Activated naive CD8-positive, alpha-beta T cell treated with anti-CD3 and anti-CD28 coated beads for 36 hours (primary cell): ENCODE measurements around the gene CFAP65. TPM values are rescaled to one million over a fixed set of nuclear protein-coding genes. Genes with fewer than 3 reads are reported as not detected.

Source experiments
- DNase-seq: peaks from one replicate; pipeline ENCODE4 v3.0.0; 2021
- H3K27ac Mint-ChIP-seq: one replicate; pipeline ENCODE4 v1.8.0; 2022; ENCODE audit warnings: mild to moderate bottlenecking, moderate library complexity, mixed read lengths
- H3K27me3 Mint-ChIP-seq: one replicate; pipeline ENCODE4 v1.8.0; 2022; ENCODE audit warnings: mild to moderate bottlenecking, mixed read lengths
- H3K36me3 Mint-ChIP-seq: one replicate; pipeline ENCODE4 v1.8.0; 2021; ENCODE audit warnings: mild to moderate bottlenecking, mixed read lengths
- H3K4me1 Mint-ChIP-seq: one replicate; pipeline ENCODE4 v1.8.0; 2021; ENCODE audit warnings: mixed read lengths
- H3K4me3 Mint-ChIP-seq: one replicate; pipeline ENCODE4 v1.8.0; 2022; ENCODE audit warnings: mild to moderate bottlenecking, moderate library complexity, mixed read lengths
- H3K9me3 Mint-ChIP-seq: one replicate; pipeline ENCODE4 v1.8.0; 2022; ENCODE audit warnings: mixed read lengths
- total RNA-seq, 2 experiments: library from RNA; stranded (reverse); gene quantifications; one replicate each; pipeline ENCODE4 v1.2.3, GENCODE V29; 2021

CFAP65 gene
- total RNA-seq, 2 experiments from 2014 or later: not detected

- Mint-ChIP-seq H3K9me3 (no peaks in the 10 kb centered on the region), H3K27me3 (peaks cover 89% of the 10 kb centered on the region), H3K27ac (no peak overlapping the region), H3K4me3 (no peak overlapping the region), H3K4me1 (peaks cover 19% of the 10 kb centered on the region), H3K36me3 (no peaks in the 10 kb centered on the region)
- DNase-seq: no peak
Measured at GRCh38 chr2:218985325-218986091, 55.8 kb downstream of the CFAP65 start.

- Mint-ChIP-seq H3K36me3 (no peaks in the 10 kb centered on the region), H3K4me1 (peaks cover 22% of the 10 kb centered on the region), H3K27me3 (peaks cover 89% of the 10 kb centered on the region), H3K4me3 (peak within 1 kb of the TSS; percentile 48), H3K27ac (no peak within 1 kb of the TSS), H3K9me3 (no peaks in the 10 kb centered on the region)
- DNase-seq: no peak
Measured at GRCh38 chr2:218985021-218985324, 56.3 kb downstream of the CFAP65 start, which contains the start of gene FEV. FEV (minus strand) TSS chr2:218985184; CDS start chr2:218985075, 109 bp downstream.

- Mint-ChIP-seq H3K4me1 (peaks cover 24% of the 10 kb centered on the region), H3K27me3 (peaks cover 89% of the 10 kb centered on the region), H3K36me3 (no peaks in the 10 kb centered on the region), H3K27ac (no peak overlapping the region), H3K4me3 (peak overlapping the region; percentile 48), H3K9me3 (no peaks in the 10 kb centered on the region)
- DNase-seq: no peak
Measured at GRCh38 chr2:218984239-218985020, 56.9 kb downstream of the CFAP65 start.

GRCh38 chr2:218983934-218984238 is 57.4 kb downstream of the CFAP65 start:
- H3K4me1 Mint-ChIP-seq: peaks cover 24% of the 10 kb centered on the region

GRCh38 chr2:218983263-218983933 is 57.9 kb downstream of the CFAP65 start:
- Mint-ChIP-seq H3K36me3 (no peaks in the 10 kb centered on the region), H3K9me3 (no peaks in the 10 kb centered on the region), H3K27me3 (peaks cover 88% of the 10 kb centered on the region), H3K4me1 (peaks cover 24% of the 10 kb centered on the region), H3K27ac (no peak overlapping the region), H3K4me3 (no peak overlapping the region)
- DNase-seq: no peak

More at GRCh38 chr2:218983934-218984238, 57.4 kb downstream of the CFAP65 start:
- Mint-ChIP-seq H3K9me3 (no peaks in the 10 kb centered on the region), H3K27ac (no peak overlapping the region), H3K36me3 (no peaks in the 10 kb centered on the region), H3K27me3 (peaks cover 89% of the 10 kb centered on the region), H3K4me3 (no peak overlapping the region)
- no peak for DNase-seq

GRCh38 chr2:218982586-218983262 is 58.6 kb downstream of the CFAP65 start:
- H3K27me3 Mint-ChIP-seq: peaks cover 89% of the 10 kb centered on the region
- no peak for DNase-seq
- H3K4me1 Mint-ChIP-seq: peaks cover 24% of the 10 kb centered on the region
- peak overlapping the region; percentile 18 for H3K4me3 Mint-ChIP-seq
- H3K36me3 Mint-ChIP-seq: no peaks in the 10 kb centered on the region
- no peaks in the 10 kb centered on the region for H3K9me3 Mint-ChIP-seq
- H3K27ac Mint-ChIP-seq: no peak overlapping the region

GRCh38 chr2:218981881-218982585 is 59.3 kb downstream of the CFAP65 start:
- peak; percentile 48 for DNase-seq
- H3K4me3 Mint-ChIP-seq: peak overlapping the region; percentile 18
- H3K27me3 Mint-ChIP-seq: peaks cover 89% of the 10 kb centered on the region
- H3K4me1 Mint-ChIP-seq: peaks cover 24% of the 10 kb centered on the region
- no peaks in the 10 kb centered on the region for H3K9me3 Mint-ChIP-seq
- no peaks in the 10 kb centered on the region for H3K36me3 Mint-ChIP-seq
- no peak overlapping the region for H3K27ac Mint-ChIP-seq

GRCh38 chr2:218981390-218981880 is 59.9 kb downstream of the CFAP65 start:
- Mint-ChIP-seq H3K27me3 (peaks cover 89% of the 10 kb centered on the region), H3K4me1 (peaks cover 24% of the 10 kb centered on the region), H3K27ac (no peak overlapping the region), H3K36me3 (no peaks in the 10 kb centered on the region), H3K4me3 (peak overlapping the region; percentile 48), H3K9me3 (no peaks in the 10 kb centered on the region)
- no peak for DNase-seq

- H3K36me3 Mint-ChIP-seq: no peaks in the 10 kb centered on the region
- H3K9me3 Mint-ChIP-seq: no peaks in the 10 kb centered on the region
- H3K4me1 Mint-ChIP-seq: peaks cover 24% of the 10 kb centered on the region
- H3K27ac Mint-ChIP-seq: no peak overlapping the region
- DNase-seq: no peak
- H3K4me3 Mint-ChIP-seq: peak overlapping the region; percentile 48
- peaks cover 89% of the 10 kb centered on the region for H3K27me3 Mint-ChIP-seq
Measured at GRCh38 chr2:218980735-218981389, 60.5 kb downstream of the CFAP65 start.

GRCh38 chr2:218979846-218980734 is 61.2 kb downstream of the CFAP65 start:
- peak; percentile 88 for DNase-seq
- peaks cover 23% of the 10 kb centered on the region for H3K4me1 Mint-ChIP-seq
- H3K27ac Mint-ChIP-seq: no peak overlapping the region
- peaks cover 90% of the 10 kb centered on the region for H3K27me3 Mint-ChIP-seq
- H3K9me3 Mint-ChIP-seq: no peaks in the 10 kb centered on the region
- no peaks in the 10 kb centered on the region for H3K36me3 Mint-ChIP-seq
- peak overlapping the region; percentile 76 for H3K4me3 Mint-ChIP-seq

- no peaks in the 10 kb centered on the region for H3K9me3 Mint-ChIP-seq
- H3K27me3 Mint-ChIP-seq: peaks cover 73% of the 10 kb centered on the region
- H3K36me3 Mint-ChIP-seq: no peaks in the 10 kb centered on the region
- no peak overlapping the region for H3K27ac Mint-ChIP-seq
- H3K4me1 Mint-ChIP-seq: peaks cover 5% of the 10 kb centered on the region
- no peak overlapping the region for H3K4me3 Mint-ChIP-seq
- no peak for DNase-seq
Measured at GRCh38 chr2:218975060-218975777, 66.1 kb downstream of the CFAP65 start.

GRCh38 chr2:218970894-218971293 is 70.4 kb downstream of the CFAP65 start:
- H3K27me3 Mint-ChIP-seq: peaks cover 66% of the 10 kb centered on the region
- H3K4me1 Mint-ChIP-seq: no peaks in the 10 kb centered on the region
- H3K4me3 Mint-ChIP-seq: no peak overlapping the region
- no peaks in the 10 kb centered on the region for H3K36me3 Mint-ChIP-seq
- no peaks in the 10 kb centered on the region for H3K9me3 Mint-ChIP-seq
- H3K27ac Mint-ChIP-seq: no peak overlapping the region
- DNase-seq: no peak
